Keratinocyte (primary cell): ENCODE data around the gene NLK. TPM values are rescaled to one million over a fixed set of nuclear protein-coding genes. Genes with fewer than 3 reads are reported as not detected.

ENCODE experiments used
- DNase-seq: peaks from one replicate; pipeline ENCODE4 v3.0.0-alpha.2; 2011; ENCODE audit warnings: low read depth, missing footprints, low spot score
- FAIRE-seq: peaks from 2 replicates; lab custom pipeline; 2011; peaks lifted over from hg19 to GRCh38; lab: Jason Lieb, UNC
- H2AFZ ChIP-seq: 2 replicates; pipeline ENCODE4 v1.6.0; 2012; ENCODE audit warnings: low read length, control low read depth, inconsistent platforms; ENCODE audit not compliant: control insufficient read depth
- H3K27ac ChIP-seq: 2 replicates; pipeline ENCODE4 v1.5.1; 2011; ENCODE audit warnings: low read length; ENCODE audit not compliant: control insufficient read depth, insufficient read depth
- H3K27me3 ChIP-seq: 3 replicates; pipeline ENCODE4 v1.6.0; 2011; ENCODE audit warnings: low read length; ENCODE audit not compliant: control insufficient read depth, insufficient read depth; ENCODE audit errors: extremely low read depth
- H3K36me3 ChIP-seq, 2 experiments: 2 replicates in 1 of 2; 3 replicates in 1 of 2; pipeline ENCODE4 v1.5.1; 2011; ENCODE audit warnings: low read length in 2 of 2, mild to moderate bottlenecking in 1 of 2; ENCODE audit not compliant: control insufficient read depth in 2 of 2, insufficient read depth in 2 of 2; ENCODE audit errors: extremely low read depth in 1 of 2
- H3K4me1 ChIP-seq: 3 replicates; pipeline ENCODE4 v1.5.1; 2011; ENCODE audit warnings: low read length; ENCODE audit not compliant: control insufficient read depth, insufficient read depth; ENCODE audit errors: extremely low read depth
- H3K4me2 ChIP-seq: 3 replicates; pipeline ENCODE4 v1.6.0; 2011; ENCODE audit warnings: low read depth, low read length; ENCODE audit not compliant: control insufficient read depth, insufficient read depth; ENCODE audit errors: extremely low read depth
- H3K4me3 ChIP-seq, 3 experiments: fragments of 200-600 bp in 1 of 3; sonication (generic) in 1 of 3; 2 replicates in 2 of 3; 3 replicates in 1 of 3; pipeline ENCODE4 v1.5.1; 2011 to 2016; ENCODE audit warnings: low read length in 3 of 3, mild to moderate bottlenecking in 3 of 3, control low read depth in 2 of 3, inconsistent platforms in 1 of 3, low read depth in 1 of 3, mixed read lengths in 1 of 3, mixed run types in 1 of 3, moderate library complexity in 1 of 3; ENCODE audit not compliant: control insufficient read depth in 2 of 3, insufficient read depth in 2 of 3; ENCODE audit errors: extremely low read depth in 1 of 3
- H3K79me2 ChIP-seq: 2 replicates; pipeline ENCODE4 v1.6.0; 2012; ENCODE audit warnings: low read length; ENCODE audit not compliant: control insufficient read depth, insufficient read depth
- H3K9ac ChIP-seq: 3 replicates; pipeline ENCODE4 v1.6.0; 2011; ENCODE audit warnings: low read length; ENCODE audit not compliant: control insufficient read depth, insufficient read depth; ENCODE audit errors: extremely low read depth
- H3K9me1 ChIP-seq: 3 replicates; pipeline ENCODE4 v1.6.0; 2011; ENCODE audit warnings: low read length; ENCODE audit not compliant: control insufficient read depth, insufficient read depth; ENCODE audit errors: extremely low read depth
- H3K9me3 ChIP-seq: 2 replicates; pipeline ENCODE4 v1.5.1; 2012; ENCODE audit warnings: low read depth, low read length; ENCODE audit not compliant: control insufficient read depth
- H4K20me1 ChIP-seq: 3 replicates; pipeline ENCODE4 v1.6.0; 2011; ENCODE audit warnings: low read length; ENCODE audit not compliant: control insufficient read depth, insufficient read depth; ENCODE audit errors: extremely low read depth
- CTCF ChIP-seq, 3 experiments: IDR thresholded peaks in 1 of 3; conservative IDR thresholded peaks in 1 of 3; optimal IDR thresholded peaks in 1 of 3; 2 replicates in 2 of 3; 3 replicates in 1 of 3; pipeline versions ENCODE3 to v1.5.1; 2011; ENCODE audit warnings: low read length in 3 of 3, mild to moderate bottlenecking in 3 of 3, moderate library complexity in 2 of 3, control low read depth in 1 of 3, inconsistent platforms in 1 of 3; ENCODE audit not compliant: insufficient read depth in 2 of 3; ENCODE audit errors: extremely low read depth in 1 of 3
- EZH2 ChIP-seq: IDR thresholded peaks from one replicate; pipeline ENCODE4 v1.6.1; 2012; ENCODE audit warnings: inconsistent platforms, mild to moderate bottlenecking, low read length, moderate library complexity
- dilution Hi-C: fragments of 300-500 bp; cut with MboI; formaldehyde crosslinking; loops from one replicate; pipeline ENCODE4 v1.7.0; 2020; ENCODE audit warnings: low sequenced_read_pairs; ENCODE audit not compliant: extremely low pct_ligation_motif_present
- polyA plus RNA-seq, 5 experiments: library from polyadenylated mRNA; depleted of rRNA in 3 of 5; stranded (reverse) in 3 of 5; stranded (forward) in 1 of 5; unstranded in 1 of 5; fragments of >200 nt; gene quantifications; 1 replicate in 1 of 5; 2 replicates in 3 of 5; 3 replicates in 1 of 5; pipeline versions ENCODE4 v1.2.1 to v1.2.3, GENCODE V29; 2011 to 2012; ENCODE audit warnings: missing spikeins in 2 of 5, low read depth in 1 of 5, low replicate concordance in 1 of 5

The NLK gene
- polyA plus RNA-seq, 1 donor (not counting 4 experiments of a cell fraction or from before 2014, with no cell fraction given) = 20.9 TPM

DNA sequence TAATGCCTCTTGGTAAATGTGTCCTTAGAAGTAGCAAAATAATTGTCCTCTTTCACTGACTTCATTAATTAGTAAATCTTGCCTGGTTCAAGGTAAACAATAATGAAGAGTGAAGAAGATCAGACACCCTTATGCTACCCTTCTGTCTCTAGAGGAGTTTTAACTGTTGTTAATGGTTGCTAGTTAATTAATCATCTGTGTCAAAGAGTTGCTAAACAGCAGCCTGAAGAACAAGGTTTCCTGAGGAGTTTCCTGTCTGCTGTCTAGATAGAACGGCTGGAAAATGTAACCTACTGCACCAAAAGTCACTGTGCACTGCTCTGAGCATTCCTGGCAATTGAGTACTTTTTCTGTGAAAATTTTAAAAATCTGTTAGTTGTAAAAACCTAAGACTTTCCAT, 131.3 kb downstream of the NLK start:
- dilution Hi-C loops = no loop called here
- Histone ChIP-seq H3K79me2 (no peaks in the 10 kb centered on the region), H3K9ac (no peak overlapping the region), H3K36me3 (peaks cover 2 to 15% of the 10 kb centered on the region in 2 experiments), H4K20me1 (no peaks in the 10 kb centered on the region), H3K27ac (no peak overlapping the region), H3K9me3 (no peaks in the 10 kb centered on the region), H3K4me2 (no peak overlapping the region), H3K4me1 (no peaks in the 10 kb centered on the region), H3K27me3 (no peaks in the 10 kb centered on the region), H3K9me1 (no peaks in the 10 kb centered on the region), H2AFZ (no peak overlapping the region), H3K4me3 (no peak overlapping the region)
- no peak for FAIRE-seq
- no peak for DNase-seq
- TF ChIP-seq EZH2 (no peak), CTCF (optimal IDR thresholded peaks at IDR 0.05 in 1 of 3, IDR thresholded peaks at IDR 0.05 in 1 of 3, conservative IDR thresholded peaks at IDR 0.05 in 1 of 3; ENCODE audit: extremely low read depth in 1 of 3, insufficient read depth in 2 of 3, low read length in 3 of 3) (no peak)

- no peaks in the 10 kb centered on the region for H4K20me1 ChIP-seq
- TF ChIP-seq CTCF (optimal IDR thresholded peaks at IDR 0.05 in 1 of 3, IDR thresholded peaks at IDR 0.05 in 1 of 3, conservative IDR thresholded peaks at IDR 0.05 in 1 of 3; ENCODE audit: extremely low read depth in 1 of 3, insufficient read depth in 2 of 3, low read length in 3 of 3) (no peak), EZH2 (no peak)
- H3K36me3 ChIP-seq = peaks cover 2 to 15% of the 10 kb centered on the region in 2 experiments
- DNase-seq = no peak
- no peaks in the 10 kb centered on the region for H3K79me2 ChIP-seq
- dilution Hi-C loops = no loop called here
- H3K9ac ChIP-seq = no peak overlapping the region
- H2AFZ ChIP-seq = no peak overlapping the region
- H3K27ac ChIP-seq = no peak overlapping the region
- no peaks in the 10 kb centered on the region for H3K27me3 ChIP-seq
- no peaks in the 10 kb centered on the region for H3K4me1 ChIP-seq
- H3K4me3 ChIP-seq = no peak overlapping the region
- no peaks in the 10 kb centered on the region for H3K9me1 ChIP-seq
- H3K9me3 ChIP-seq = no peaks in the 10 kb centered on the region
- no peak for FAIRE-seq
- H3K4me2 ChIP-seq = no peak overlapping the region
Observed at GRCh38 chr17:28174352-28175046, 132.0 kb downstream of the NLK start.
